WTC11 (cell line): ENCODE measurements around the gene SVBP. TPM values are rescaled to one million over a fixed set of nuclear protein-coding genes. Genes with fewer than 3 reads are reported as not detected.

Source experiments
- ATAC-seq: fragments of 200-7000 bp; cut with Tn5 transposase; 2 replicates; pipeline ENCODE4 v1.10.0; 2021; ENCODE audit warnings: mild to moderate bottlenecking, moderate library complexity
- CTCF ChIA-PET: fragments of 300-600 bp; sonication (Branson Sonifier 250); formaldehyde crosslinking; loops from one replicate; lab custom pipeline; 2021; ENCODE audit warnings: antibody characterized with exemption; lab: Charles Lee
- POLR2A ChIA-PET: fragments of 350-600 bp; sonication (Branson Sonifier 250); formaldehyde crosslinking; loops from one replicate; lab custom pipeline; 2021; ENCODE audit warnings: antibody characterized with exemption; lab: Charles Lee
- DNase-seq: peaks from one replicate; pipeline ENCODE4 v3.0.0; 2021; ENCODE audit warnings: low spot score
- H3K27ac Mint-ChIP-seq: 2 replicates; pipeline ENCODE4 v1.8.0; 2021; ENCODE audit warnings: mixed read lengths
- H3K27me3 Mint-ChIP-seq: 2 replicates; pipeline ENCODE4 v1.8.0; 2021; ENCODE audit warnings: low read depth, mild to moderate bottlenecking, moderate library complexity, mixed read lengths
- H3K36me3 Mint-ChIP-seq: 2 replicates; pipeline ENCODE4 v1.8.0; 2021; ENCODE audit warnings: mixed read lengths
- H3K4me1 Mint-ChIP-seq: 2 replicates; pipeline ENCODE4 v1.8.0; 2022; ENCODE audit warnings: mixed read lengths
- H3K4me3 Mint-ChIP-seq: 2 replicates; pipeline ENCODE4 v1.8.0; 2021; ENCODE audit warnings: mild to moderate bottlenecking, moderate library complexity, mixed read lengths
- H3K9me3 Mint-ChIP-seq: 2 replicates; pipeline ENCODE4 v1.8.0; 2021; ENCODE audit warnings: mixed read lengths
- ETV6 ChIP-seq: sonication (generic); formaldehyde crosslinking; IDR thresholded peaks from 2 replicates; pipeline ENCODE4 v1.8.1; 2022; ENCODE audit warnings: mild to moderate bottlenecking, missing genetic modification reagents
- FOXK1 ChIP-seq: sonication (generic); formaldehyde crosslinking; IDR thresholded peaks from 2 replicates; pipeline ENCODE4 v1.8.0; 2022; ENCODE audit warnings: mild to moderate bottlenecking, moderate library complexity, missing genetic modification reagents
- JUN ChIP-seq: sonication (generic); formaldehyde crosslinking; IDR thresholded peaks from 2 replicates; pipeline ENCODE4 v1.8.0; 2023; ENCODE audit warnings: mild to moderate bottlenecking, missing genetic modification reagents
- NFYB ChIP-seq: sonication (generic); formaldehyde crosslinking; conservative IDR thresholded peaks from 2 replicates; pipeline ENCODE4 v1.8.0; 2022; ENCODE audit warnings: low read depth, missing genetic modification reagents
- RELA ChIP-seq: sonication (generic); formaldehyde crosslinking; IDR thresholded peaks from 2 replicates; pipeline ENCODE4 v1.8.1; 2022; ENCODE audit warnings: missing genetic modification reagents, mild to moderate bottlenecking, borderline replicate concordance
- RORB ChIP-seq: fragments of 250-450 bp; sonication (Bioruptor Pico); IDR thresholded peaks from 2 replicates; pipeline ENCODE4 v1.9.0; 2021; ENCODE audit warnings: mild to moderate bottlenecking
- SP1 ChIP-seq: sonication (generic); formaldehyde crosslinking; conservative IDR thresholded peaks from 2 replicates; pipeline ENCODE4 v1.8.1; 2022; ENCODE audit warnings: missing genetic modification reagents
- TCF7 ChIP-seq: sonication (generic); formaldehyde crosslinking; IDR thresholded peaks from 2 replicates; pipeline ENCODE4 v1.8.0; 2022; ENCODE audit warnings: mild to moderate bottlenecking, low read depth, missing genetic modification reagents, moderate library complexity
- ZNF232 ChIP-seq: sonication (generic); formaldehyde crosslinking; IDR thresholded peaks from 2 replicates; pipeline ENCODE4 v1.8.0; 2022; ENCODE audit warnings: mild to moderate bottlenecking, missing genetic modification reagents
- total RNA-seq: library from RNA; stranded (reverse); gene quantifications from 3 replicates; pipeline ENCODE4 v1.2.3, GENCODE V29; 2021
- TF ChIP-seq, protein P1 (sequence below): sonication (generic); formaldehyde crosslinking; IDR thresholded peaks from 2 replicates; pipeline ENCODE4 v1.8.1; 2023; ENCODE audit warnings: mild to moderate bottlenecking, missing genetic modification reagents
- TF ChIP-seq, protein P2 (sequence below): sonication (generic); formaldehyde crosslinking; IDR thresholded peaks from 2 replicates; pipeline ENCODE4 v1.8.0; 2022; ENCODE audit warnings: mild to moderate bottlenecking, missing genetic modification reagents
- TF ChIP-seq, protein P3 (sequence below): sonication (generic); formaldehyde crosslinking; IDR thresholded peaks from 2 replicates; pipeline ENCODE4 v1.8.1; 2022; ENCODE audit warnings: mild to moderate bottlenecking, moderate library complexity, missing genetic modification reagents
- TF ChIP-seq, protein P4 (sequence below): sonication (generic); formaldehyde crosslinking; IDR thresholded peaks from 2 replicates; pipeline ENCODE4 v1.8.1; 2023; ENCODE audit warnings: mild to moderate bottlenecking, moderate library complexity, missing genetic modification reagents
- TF ChIP-seq, protein P5 (sequence below): sonication (generic); formaldehyde crosslinking; conservative IDR thresholded peaks from 2 replicates; pipeline ENCODE4 v1.8.1; 2023; ENCODE audit warnings: mild to moderate bottlenecking, low read depth, missing genetic modification reagents, moderate library complexity

The SVBP gene
- total RNA-seq, 1 experiment from 2014 or later, result 28.7 TPM

DNA sequence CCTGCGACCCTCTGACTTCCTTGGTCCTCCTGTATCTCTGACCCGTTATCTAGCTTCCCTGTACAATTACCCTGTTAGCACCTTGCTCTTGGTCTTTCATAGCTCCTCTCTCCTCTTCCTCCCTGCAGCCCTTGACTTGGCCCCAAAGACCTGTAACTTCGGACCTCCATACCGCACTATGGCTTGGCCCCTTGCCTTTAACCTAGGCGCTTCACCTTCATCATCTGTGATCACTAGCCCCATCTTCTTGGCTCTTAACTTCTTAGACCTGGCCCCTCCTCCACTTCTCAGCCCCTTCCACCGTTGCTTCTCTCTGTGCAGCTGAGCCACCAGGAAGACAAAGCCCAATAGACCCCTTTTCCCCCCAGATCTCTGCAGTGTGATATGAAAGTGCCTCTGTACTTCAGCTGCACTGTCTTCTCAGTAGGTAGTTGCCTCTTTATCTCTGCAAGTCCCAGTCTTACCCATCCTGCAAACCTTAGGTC, 30.0 kb upstream of the SVBP start:
- no peak for ATAC-seq
- CTCF ChIA-PET, result interaction anchor here (0.6 to 3.3 kb wide), 15 partner anchors 9 to 1088 kb away, joined by 3 to 21 read pairs (median 5); partner anchors contain the start of genes ERMAP and SVBP
- Mint-ChIP-seq H3K27me3 (no peaks in the 10 kb centered on the region; the same call in 1 of the 2 replicates), H3K4me3 (peak overlapping the region; percentile 95), H3K27ac (peak overlapping the region; percentile 19), H3K36me3 (peaks cover 35% of the 10 kb centered on the region), H3K9me3 (no peaks in the 10 kb centered on the region; the same call in 1 of the 2 replicates), H3K4me1 (peaks cover 24% of the 10 kb centered on the region)
- POLR2A ChIA-PET, result interaction anchor here (0.6 to 1.3 kb wide), 5 partner anchors 26 to 953 kb away, joined by 3 to 7 read pairs (median 3); no protein-coding TSS in a partner anchor
- TF ChIP-seq TCF7, result no peak
- TF ChIP-seq, all 79 proteins: peak for 0
- DNase-seq, result no peak

DNA sequence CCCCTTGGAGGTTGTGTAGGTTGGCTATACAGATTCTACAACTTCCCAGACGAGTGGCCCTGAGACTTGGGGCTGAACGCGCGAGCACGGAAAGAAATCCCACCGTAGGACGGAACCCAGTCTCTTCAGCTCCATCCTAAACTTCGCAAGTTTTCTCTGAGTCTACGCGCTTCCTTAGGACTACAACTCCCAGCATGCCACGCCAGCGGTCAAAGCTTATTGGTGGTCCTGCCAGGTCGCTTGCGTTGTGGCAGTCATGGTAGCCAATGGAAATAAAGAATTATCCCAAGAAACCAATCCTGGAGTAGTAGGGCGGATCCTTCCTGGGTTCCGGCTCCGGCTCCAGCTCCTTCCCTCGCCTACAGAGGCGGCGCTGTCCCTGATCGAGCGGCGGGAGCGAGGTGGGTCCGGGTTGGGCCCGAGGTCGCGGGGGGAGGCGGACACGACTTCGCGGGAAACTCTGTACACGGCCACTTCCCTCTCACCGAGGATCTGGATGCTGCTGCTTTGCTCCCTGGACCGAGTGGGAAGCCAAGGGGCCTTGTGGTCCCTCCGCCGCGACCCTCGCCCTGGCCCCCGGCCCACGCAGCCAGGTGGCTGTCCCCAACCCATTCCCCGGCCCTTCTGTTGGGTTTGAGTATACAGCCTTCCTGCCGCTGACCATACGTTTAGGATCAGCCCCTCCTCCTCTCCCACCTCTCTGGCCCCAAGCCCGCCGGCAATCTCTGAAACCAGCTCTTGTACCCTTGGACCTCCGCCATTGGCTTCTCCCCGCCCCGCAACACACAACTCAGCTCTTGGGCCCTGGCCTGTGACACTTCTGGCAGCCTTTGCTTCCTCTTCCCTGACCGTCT, 29.3 kb upstream of the SVBP start, which contains the start of gene ZNF691:
TSS of gene ZNF691 (plus strand) at position 357 of the 854 bp plus-strand sequence. CDS start 3,046 bp downstream, outside the sequence.
- peak within 1 kb of the TSS; percentile 90 for H3K27ac Mint-ChIP-seq
- ATAC-seq (peak; percentile 99), DNase-seq (peak; percentile 94)
- peak within 1 kb of the TSS; percentile 95 for H3K4me3 Mint-ChIP-seq
- H3K27me3 Mint-ChIP-seq, result no peaks in the 10 kb centered on the region; the same call in 1 of the 2 replicates
- peaks cover 31% of the 10 kb centered on the region for H3K36me3 Mint-ChIP-seq
- no peaks in the 10 kb centered on the region; the same call in 1 of the 2 replicates for H3K9me3 Mint-ChIP-seq
- H3K4me1 Mint-ChIP-seq, result peaks cover 24% of the 10 kb centered on the region
- CTCF ChIA-PET, result interaction anchor here (0.6 to 3.3 kb wide), 36 partner anchors 9 to 1088 kb away, joined by 3 to 21 read pairs (median 4); partner anchors contain the start of genes C1orf210, C1orf50, CFAP57 and EBNA1BP2
- peak; percentile 99 for TF ChIP-seq NFYB (CRISPR knock-in tag)
- TF ChIP-seq, protein P1, sequence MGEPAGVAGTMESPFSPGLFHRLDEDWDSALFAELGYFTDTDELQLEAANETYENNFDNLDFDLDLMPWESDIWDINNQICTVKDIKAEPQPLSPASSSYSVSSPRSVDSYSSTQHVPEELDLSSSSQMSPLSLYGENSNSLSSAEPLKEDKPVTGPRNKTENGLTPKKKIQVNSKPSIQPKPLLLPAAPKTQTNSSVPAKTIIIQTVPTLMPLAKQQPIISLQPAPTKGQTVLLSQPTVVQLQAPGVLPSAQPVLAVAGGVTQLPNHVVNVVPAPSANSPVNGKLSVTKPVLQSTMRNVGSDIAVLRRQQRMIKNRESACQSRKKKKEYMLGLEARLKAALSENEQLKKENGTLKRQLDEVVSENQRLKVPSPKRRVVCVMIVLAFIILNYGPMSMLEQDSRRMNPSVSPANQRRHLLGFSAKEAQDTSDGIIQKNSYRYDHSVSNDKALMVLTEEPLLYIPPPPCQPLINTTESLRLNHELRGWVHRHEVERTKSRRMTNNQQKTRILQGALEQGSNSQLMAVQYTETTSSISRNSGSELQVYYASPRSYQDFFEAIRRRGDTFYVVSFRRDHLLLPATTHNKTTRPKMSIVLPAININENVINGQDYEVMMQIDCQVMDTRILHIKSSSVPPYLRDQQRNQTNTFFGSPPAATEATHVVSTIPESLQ (CRISPR knock-in tag), result no peak
- peak; percentile 59; the same call in 1 of the 2 replicates for TF ChIP-seq SP1 (CRISPR knock-in tag)
- TF ChIP-seq RORB (CRISPR knock-in tag), result no peak
- no peak for TF ChIP-seq RELA (CRISPR knock-in tag)
- TF ChIP-seq ZNF232 (CRISPR knock-in tag), result peak; percentile 53; the same call in 1 of the 2 replicates
- TF ChIP-seq, protein P2, sequence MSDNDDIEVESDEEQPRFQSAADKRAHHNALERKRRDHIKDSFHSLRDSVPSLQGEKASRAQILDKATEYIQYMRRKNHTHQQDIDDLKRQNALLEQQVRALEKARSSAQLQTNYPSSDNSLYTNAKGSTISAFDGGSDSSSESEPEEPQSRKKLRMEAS (CRISPR knock-in tag), result peak; percentile 27
- TF ChIP-seq, protein P3, sequence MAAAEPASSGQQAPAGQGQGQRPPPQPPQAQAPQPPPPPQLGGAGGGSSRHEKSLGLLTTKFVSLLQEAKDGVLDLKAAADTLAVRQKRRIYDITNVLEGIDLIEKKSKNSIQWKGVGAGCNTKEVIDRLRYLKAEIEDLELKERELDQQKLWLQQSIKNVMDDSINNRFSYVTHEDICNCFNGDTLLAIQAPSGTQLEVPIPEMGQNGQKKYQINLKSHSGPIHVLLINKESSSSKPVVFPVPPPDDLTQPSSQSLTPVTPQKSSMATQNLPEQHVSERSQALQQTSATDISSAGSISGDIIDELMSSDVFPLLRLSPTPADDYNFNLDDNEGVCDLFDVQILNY (CRISPR knock-in tag), result peak; percentile 69; the same call in 1 of the 2 replicates
- peak; percentile 66; the same call in 1 of the 2 replicates for TF ChIP-seq ETV6 (CRISPR knock-in tag)
- TF ChIP-seq, protein P4, sequence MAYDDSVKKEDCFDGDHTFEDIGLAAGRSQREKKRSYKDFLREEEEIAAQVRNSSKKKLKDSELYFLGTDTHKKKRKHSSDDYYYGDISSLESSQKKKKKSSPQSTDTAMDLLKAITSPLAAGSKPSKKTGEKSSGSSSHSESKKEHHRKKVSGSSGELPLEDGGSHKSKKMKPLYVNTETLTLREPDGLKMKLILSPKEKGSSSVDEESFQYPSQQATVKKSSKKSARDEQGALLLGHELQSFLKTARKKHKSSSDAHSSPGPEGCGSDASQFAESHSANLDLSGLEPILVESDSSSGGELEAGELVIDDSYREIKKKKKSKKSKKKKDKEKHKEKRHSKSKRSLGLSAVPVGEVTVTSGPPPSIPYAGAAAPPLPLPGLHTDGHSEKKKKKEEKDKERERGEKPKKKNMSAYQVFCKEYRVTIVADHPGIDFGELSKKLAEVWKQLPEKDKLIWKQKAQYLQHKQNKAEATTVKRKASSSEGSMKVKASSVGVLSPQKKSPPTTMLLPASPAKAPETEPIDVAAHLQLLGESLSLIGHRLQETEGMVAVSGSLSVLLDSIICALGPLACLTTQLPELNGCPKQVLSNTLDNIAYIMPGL (CRISPR knock-in tag), result 0 out of 2 replicates have a peak, but pooled peaks have one; percentile 50
- no peak for TF ChIP-seq JUN (CRISPR knock-in tag)
- TF ChIP-seq, protein P5, sequence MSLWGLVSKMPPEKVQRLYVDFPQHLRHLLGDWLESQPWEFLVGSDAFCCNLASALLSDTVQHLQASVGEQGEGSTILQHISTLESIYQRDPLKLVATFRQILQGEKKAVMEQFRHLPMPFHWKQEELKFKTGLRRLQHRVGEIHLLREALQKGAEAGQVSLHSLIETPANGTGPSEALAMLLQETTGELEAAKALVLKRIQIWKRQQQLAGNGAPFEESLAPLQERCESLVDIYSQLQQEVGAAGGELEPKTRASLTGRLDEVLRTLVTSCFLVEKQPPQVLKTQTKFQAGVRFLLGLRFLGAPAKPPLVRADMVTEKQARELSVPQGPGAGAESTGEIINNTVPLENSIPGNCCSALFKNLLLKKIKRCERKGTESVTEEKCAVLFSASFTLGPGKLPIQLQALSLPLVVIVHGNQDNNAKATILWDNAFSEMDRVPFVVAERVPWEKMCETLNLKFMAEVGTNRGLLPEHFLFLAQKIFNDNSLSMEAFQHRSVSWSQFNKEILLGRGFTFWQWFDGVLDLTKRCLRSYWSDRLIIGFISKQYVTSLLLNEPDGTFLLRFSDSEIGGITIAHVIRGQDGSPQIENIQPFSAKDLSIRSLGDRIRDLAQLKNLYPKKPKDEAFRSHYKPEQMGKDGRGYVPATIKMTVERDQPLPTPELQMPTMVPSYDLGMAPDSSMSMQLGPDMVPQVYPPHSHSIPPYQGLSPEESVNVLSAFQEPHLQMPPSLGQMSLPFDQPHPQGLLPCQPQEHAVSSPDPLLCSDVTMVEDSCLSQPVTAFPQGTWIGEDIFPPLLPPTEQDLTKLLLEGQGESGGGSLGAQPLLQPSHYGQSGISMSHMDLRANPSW, result no peak
- TF ChIP-seq FOXK1, result 0 out of 2 replicates have a peak, but pooled peaks have one; percentile 8
- POLR2A ChIA-PET, result interaction anchor here (0.5 to 1.3 kb wide), 14 partner anchors 22 to 954 kb away, joined by 3 to 8 read pairs (median 3); partner anchors contain the start of genes C1orf50, CLDN19 and P3H1
